Medulla oblongata (tissue), 1 donor: ENCODE measurements around the gene ACSF3.
"Not testable (repeated sequence)": the region's sequence is repeated elsewhere in the genome, so short reads cannot be mapped to it uniquely, and the experiment has no call there.

ENCODE experiments used
- DNase-seq: peaks from one replicate; pipeline ENCODE4 v3.0.0-alpha.2; 2015; ENCODE audit errors: extremely low spot score

ACSF3 gene

DNA sequence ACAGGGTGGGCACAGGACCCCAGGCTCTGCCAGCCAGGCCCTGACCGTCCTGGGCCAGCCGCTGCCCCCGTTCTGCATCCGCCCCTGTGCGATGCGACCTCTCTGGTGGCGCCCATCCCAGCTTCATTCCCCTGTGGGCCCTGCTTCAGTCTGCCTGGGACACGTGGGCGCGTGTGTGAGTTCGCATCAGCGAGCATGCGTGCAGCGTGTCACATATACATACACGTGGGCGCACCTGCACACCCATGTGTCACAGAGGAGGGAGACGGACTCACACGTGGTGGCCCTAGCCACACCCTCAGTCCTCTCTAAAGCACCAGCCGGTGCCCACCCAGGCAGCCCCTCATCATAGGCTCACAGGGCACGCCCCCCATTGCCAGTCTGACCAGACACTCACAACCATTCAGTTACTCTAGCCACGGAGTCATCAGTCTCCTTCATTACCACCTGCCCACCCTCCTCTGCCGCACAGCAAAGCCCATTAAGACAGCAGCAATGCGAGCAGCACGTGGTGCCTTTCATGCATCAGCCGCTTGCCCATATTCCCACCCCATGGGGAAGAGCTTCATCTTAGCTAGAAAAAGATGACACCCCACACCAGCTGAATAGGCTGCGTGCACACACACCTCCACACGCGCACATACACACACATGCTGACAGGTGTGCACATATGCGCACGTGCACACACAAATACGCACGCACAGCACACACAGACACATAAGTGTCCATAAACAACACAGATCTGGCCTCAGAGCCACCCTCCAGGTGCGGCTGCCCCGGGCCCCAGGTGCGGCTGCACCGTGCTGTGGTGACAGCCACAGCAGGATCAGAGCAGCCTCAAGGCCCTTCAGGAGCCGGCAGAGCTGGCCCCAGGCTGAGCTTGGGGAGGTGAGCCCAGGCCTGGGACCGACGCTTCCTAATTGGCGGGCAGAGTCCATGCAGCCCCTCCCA lies 68.4 kb downstream of the ACSF3 start:
- DNase-seq: no peak

DNA sequence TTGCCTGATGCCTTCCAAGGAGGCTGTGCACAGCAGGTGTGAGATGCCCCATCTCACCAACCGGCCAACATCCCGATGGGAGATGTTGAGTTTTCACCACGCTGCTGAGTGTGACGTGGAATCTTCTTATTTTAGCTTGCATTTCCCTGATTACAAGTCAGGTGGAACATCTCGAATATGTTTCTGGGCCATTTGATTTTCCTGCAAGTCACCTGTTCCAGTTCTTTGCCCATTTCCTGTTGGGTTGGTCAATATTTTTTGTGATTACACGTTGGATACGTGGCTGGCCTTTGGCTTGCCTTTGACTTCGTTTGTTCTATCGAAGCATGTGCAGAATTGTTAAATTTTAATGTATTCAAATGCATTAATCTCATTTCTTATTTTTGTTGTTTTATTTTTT lies 69.6 kb downstream of the ACSF3 start:
- DNase-seq: no peak

DNA sequence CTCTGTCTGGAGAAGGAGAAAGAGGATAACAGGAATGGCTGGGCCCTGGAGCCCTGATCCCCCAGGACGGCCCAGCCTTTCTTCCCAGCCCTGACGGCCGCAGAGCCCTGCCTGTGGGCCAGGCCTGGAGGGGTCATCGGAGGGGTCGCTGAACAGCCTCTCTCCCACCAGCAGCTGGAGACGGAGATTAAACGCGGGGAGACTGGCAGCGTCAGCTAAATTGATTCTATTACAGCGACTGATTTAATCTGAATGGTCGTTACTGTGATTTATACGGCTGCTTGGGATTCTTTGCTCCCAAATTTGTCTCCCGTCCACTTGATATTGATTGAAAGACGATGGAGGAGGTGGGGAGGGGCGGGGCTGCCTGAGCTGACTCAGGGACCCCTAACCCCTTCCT lies 70.8 kb downstream of the ACSF3 start:
- DNase-seq: no peak

DNA sequence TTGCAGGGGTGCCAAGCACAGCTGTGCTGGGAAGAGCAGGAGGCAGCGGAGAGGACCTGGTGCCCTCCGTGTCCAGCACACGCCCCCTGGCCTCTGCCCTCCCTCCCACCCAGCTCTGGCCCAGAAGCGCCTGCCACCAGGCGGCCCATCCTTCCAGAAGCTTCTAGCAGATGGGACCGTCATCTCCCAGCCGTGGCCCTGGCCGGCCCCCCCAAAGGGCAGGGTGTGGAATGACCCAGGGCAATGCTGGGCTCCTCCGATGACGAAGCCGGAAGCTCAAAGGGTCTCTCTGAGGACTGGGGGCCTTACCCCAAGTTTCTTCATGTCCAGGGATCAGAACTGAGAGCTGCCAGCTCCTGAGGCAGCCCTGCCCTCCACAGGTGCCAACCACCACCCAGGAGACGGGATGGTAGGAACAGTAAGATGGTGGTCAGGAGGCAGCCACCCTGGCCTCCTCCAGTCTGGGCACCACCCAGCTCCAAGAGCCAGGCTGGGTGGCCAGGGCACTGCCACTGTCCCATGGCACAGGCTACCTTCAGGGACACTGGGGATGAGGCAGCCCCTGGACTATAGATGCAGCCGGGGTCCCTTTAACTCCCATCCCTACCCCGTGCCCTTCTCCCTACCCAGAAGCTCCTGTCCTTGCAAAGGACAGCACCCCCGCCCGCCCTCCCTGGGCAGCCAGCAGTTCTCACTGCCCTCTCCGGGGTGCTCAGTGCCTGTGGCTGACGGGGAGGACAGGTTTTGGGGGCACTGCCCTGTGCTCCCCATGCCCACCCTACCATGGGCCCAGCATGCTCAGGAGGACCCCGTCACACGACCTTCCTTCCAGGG lies 71.4 kb downstream of the ACSF3 start:
- DNase-seq: no peak

DNA sequence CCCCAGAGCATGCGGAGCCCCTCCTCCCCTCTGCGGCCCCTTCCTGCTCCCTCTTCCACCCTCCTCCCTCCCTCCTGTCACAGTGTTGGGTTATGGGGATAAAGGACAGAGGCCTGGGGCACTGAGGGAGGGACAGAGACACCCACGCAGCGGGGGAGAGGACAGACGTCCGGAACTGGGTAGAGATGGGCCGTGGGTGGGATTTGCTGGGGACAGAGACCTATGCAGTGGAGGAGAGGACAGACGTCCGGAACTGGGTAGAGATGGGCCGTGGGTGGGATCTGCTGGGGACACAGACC lies 72.0 kb downstream of the ACSF3 start:
- DNase-seq: not testable (repeated sequence)

DNA sequence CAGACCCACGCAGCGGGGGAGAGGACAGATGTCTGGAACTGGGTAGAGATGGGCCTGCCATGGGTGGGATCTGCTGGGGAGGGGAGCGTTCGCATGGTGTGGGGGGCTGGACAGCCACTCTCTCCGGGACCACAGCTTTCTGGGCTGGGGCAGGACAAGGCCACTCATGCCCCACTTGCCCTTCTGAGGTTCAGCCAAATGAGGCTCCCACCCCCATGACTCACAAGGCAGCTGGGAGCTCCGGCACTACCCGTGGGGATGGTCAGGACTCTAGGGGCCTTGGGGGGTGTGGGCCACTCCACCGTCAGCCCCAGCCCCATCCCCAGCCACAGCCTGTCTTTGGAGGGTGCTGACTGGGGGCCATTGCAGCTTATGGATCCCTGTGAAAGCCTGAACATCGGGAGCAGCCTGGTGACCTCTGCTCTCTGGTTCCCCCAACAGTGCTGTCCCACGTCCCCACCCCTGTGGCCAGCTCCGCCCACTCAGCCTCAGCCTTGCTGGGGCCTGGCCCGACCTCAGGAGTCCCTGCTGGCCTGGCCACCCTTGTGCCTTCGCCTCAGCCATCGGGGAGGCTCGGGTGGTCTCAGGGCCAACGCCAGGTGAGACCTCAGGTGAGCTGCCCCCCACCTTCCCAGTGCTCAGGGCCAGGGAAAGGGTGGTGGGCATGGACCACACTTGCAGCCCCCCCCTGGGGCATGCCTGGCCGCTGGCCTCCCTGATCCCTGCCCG lies 73.2 kb downstream of the ACSF3 start:
- DNase-seq: no peak

DNA sequence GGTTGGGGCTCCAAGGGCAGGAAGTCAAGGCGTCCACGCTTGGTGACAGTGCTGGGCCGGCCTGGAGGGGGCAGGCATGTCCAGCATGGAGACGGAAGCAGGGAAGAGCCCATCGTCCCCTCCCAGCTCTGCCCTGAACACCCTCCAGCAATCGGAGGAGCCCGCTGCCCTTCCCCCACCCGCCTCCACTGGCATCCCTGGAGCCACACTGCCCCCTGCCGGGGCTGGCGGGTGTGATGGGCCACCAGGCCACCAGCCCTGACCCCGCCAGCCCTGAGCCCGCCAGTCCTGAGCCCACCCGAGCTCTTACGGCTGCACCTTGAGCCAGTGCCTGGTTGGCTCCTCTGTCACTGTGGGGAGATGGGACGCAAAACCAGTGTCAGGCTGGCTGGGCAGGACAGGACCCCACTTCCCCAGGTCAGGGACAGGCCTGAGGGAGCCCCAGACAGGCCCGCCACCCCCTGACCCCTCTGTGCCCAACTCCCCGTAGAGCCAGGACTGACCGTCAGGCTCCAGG lies 73.8 kb downstream of the ACSF3 start:
- DNase-seq: peak; percentile 80

DNA sequence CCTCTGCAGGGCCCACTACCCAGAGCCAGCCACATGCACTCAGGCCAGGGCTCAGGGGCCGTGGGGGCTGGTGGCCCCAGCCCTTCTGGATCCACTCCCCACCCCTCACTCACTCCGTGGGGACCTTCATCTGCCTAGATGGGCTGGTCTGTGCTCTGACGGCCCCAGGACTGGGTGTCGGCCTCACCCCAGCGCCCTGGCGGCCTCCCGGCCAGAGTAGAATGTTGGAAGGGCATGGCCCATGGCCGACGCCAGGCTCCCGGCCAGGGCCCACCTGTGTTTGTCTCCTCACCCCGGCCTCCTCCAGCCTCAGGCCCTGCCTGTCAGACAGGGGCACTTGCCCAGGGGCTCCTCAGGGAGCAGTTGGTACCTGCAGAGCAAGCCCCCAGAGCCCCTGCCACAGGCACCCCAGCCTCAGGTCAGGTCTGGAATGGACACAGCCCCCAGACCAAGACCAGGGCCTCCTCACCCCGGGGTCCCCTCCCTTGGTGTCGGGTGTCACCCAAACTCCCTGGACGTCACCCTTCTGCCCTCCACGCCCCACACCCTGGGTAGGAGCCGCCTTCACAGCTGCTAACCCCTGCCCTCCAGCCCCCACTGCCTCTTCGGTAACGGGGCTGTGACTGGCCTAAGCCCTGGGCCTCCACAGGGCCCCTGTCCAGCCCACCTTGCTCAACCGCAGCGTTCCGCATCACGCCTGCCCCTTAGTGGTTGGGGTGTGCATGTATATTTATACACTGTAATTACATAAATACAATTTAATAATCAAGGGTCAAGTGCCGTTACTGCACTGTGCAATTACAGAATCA lies 74.9 kb downstream of the ACSF3 start:
- no peak for DNase-seq

DNA sequence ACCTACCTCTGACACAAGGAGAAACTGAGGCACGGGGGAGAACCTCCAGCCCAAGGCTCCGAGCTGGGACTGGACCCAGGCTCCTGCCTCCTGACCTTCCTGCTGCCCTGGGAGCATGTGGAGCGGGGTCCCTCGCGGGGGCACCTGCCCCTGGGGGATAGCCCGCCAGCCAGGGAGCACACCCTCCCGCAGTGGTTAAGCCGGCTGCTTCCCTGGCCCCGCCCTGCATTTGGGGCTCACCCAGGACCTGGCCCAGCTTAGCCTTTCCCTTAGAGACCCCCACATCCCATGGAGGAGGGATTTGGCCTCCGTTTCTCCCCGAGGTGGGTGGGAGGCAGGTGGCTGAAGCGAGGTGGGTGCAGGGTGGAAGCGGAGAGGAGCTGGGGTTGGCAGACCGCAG lies 76.1 kb downstream of the ACSF3 start:
- DNase-seq: no peak

DNA sequence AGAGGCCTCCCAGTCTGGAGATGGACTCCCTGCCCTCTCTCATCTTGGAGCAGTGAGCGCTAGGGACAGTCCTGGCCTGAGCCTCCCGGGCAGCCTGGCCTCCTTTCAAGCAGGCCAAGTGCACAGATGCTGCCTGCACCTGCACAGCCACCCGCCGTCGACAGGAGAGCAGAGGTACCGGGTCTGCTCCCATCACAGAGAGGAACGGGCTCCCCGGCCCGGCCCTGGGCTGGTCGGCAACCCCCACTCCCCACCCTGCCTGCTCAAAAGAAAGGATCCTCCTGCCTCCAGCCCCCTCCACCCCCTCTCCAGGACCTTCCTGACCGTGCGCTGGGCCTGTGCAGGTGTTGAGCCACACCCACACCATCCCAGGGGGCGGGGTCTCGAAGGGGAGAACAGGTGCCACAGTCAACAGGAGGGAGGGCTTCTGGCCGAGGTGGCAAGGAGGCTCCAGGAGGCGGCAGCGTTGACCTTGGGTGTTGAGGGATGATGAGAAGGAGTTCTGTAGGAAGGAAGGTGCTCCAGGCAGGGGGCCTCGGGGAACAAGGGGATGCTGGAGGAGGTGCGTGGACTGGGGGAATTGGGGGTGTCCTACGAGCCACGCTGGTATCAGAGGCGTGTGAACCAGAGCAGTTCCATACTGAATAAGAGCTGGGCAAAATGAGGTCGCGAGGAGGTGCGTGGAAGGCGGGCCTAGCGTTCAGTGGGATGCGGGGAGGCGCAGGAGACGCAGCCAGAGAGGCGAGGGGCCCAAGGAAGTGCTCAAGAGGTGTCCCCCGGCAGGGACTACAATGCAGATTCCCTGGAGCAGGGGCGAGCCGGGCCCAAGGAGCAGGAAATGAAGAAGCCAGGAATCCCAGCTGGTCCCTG lies 76.9 kb downstream of the ACSF3 start:
- DNase-seq: no peak

DNA sequence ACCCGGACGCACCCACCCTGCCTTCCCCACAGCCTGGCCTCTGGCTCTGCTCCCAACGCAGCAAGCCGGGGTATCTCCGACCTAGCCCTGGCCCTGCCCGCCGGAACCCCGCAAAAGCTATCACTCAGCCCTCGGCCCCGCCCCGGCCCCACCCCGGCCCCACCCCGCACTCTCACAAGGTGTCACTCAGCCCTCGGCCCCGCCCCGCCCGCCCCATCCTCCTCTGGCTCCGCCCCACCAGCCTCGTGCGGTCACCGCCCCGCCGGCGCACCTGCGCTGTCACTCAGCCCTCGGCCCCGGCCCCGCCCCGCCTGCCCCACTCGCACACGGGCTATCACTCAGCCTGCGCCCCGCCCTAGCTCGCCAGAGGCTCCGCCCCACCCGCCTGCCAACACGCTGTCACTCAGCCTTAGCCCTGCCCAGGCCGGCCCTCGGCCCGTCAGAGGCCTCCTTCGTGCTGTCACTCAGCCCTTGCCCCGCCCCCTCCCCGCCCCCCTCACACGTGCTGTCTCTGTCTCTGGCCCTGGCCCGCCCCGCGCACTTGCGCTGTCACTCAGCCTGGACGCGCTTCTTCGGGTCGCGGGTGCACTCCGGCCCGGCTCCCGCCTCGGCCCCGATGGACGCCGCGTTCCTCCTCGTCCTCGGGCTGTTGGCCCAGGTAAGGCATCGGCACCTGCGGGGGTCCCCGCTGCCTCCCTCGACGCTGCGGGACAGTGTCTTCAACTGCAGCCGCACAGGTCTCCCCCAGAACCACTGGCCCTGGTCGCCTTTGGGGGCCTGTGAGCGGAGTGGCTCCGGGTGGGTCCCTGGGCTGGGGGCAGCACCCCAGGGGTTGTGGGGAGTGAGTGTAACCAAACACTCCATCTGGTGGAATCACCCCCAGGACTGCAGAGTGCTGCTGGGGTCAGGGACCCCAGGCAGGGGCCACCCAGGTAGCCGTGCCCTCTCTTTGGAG lies 77.8 kb downstream of the ACSF3 start, which contains the start of gene CDH15:
TSS of gene CDH15 (plus strand) at position 533 of the 955 bp plus-strand sequence. CDS start at position 617, 84 bp downstream.
- peak; percentile 85 for DNase-seq

DNA sequence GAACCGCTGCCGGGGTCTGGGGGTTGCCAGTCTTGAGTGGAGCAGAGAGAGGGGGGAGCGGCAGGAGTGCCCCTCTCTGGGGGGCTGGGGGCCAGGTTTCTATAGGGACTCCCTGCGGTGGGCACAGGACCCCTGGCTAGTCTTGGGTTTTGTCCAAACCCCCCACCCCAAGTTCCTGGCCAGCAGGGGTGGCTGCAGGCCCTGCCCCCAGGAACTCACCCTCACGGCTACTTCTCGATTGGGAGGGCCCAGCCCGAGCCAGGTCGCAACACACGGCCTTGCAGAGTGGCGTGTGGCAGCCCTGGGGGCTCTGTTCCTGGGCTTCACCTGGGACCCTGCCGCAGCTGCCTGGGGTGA lies 78.5 kb downstream of the ACSF3 start:
- DNase-seq: no peak

DNA sequence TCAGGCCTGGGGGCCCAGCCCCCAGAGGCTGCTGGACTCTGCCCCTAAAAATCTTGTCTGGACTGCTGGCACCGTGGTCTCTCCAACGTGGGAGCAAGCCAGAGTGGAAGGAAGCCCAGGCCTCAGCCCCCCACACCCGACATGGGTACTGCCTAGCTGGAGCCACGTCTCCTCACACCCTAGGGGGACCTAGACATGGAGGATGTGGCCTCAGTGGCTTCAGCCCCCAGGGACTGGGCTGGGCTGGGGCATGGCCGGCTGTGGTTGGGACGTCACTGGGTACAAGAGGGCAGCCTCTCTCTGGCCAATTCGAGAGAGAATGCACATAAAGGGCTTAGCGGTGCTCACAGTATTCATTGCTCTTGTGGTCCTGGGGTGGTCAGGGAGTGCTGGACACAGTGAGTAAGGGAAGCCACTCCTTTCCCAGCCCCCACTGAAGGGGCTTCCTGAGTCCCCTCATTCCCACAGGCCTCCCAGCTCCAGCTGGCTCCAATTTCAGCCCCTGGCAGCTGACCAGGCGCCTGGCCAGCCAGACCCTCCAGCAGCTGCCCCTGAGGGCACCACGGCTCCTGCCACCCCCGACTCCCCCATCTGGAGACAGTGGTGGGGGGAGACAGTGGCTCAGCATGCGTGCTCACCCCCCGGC lies 79.0 kb downstream of the ACSF3 start:
- no peak for DNase-seq

DNA sequence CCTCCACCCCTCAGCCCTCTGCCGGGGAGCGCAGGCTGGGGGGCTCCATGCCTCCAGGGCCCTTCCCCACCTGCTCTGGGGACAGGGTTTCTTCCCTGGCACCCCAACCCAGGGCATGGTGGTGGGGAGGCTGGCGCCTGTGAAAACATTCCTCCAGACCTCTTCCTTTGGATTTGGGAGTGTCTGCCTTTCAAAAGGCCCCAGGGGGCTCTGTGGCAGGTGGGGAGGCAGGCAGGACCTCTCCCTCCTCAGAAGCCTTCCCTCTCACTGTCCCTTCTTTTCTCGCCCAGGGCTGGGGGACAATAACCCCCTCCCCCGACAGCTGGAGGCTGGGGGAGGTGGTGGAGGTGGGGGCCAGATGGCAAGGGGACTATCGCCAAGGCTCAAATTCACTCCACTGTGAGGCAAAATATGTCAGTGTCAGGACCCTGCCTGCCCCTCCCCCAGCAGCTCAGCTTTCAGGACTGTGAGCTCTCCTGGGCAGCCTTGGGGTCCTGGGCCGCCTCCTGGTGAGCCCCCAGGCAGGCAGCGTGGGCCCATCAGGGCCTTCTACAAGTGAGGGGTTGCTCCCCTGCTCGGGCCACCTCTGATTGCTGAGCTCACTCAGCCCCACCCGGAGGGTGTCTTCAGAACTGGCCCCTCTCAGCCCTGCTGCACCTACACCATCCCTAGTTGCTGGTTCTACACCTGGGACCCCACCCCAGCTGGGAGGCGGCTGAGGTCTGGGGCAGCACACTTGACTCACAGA lies 79.7 kb downstream of the ACSF3 start:
- DNase-seq: no peak

DNA sequence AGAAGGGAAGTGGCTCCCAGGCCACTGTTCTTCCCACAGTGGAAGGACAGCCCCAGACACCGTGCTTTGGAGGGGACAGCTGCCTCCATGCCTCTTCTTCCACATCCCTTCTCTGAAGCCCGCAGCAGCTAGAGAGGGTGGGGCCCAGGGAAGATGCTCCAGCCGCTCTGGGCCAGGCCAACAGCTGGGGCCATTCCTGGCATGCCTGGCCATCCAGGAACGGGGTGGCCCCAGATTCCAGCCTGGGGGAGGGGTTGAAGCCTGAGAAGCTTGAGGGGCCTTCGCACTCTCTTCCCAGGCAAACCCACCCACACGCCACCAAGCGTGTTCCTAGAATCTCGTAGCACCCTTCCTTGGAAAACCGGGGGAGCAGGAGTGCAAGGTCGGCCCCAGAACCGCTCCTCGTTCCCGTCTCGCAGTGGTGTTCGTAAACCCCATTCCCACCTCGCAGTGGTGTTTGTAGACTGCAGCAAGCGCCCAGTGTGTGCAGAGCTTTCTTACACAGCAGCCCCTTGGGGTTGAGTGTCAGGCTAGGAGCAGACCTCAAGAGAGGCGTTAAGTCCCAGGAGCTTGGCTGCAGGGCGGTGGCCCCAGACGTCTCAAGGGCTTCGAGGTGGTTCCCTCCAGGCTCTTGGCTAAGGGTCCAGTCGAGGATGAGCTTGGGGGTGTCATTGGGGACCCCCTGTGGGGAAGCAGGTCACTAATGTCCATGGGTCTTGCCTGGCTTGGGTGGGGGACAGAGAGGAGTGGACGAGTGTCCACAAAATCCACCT lies 80.6 kb downstream of the ACSF3 start:
- DNase-seq: no peak

DNA sequence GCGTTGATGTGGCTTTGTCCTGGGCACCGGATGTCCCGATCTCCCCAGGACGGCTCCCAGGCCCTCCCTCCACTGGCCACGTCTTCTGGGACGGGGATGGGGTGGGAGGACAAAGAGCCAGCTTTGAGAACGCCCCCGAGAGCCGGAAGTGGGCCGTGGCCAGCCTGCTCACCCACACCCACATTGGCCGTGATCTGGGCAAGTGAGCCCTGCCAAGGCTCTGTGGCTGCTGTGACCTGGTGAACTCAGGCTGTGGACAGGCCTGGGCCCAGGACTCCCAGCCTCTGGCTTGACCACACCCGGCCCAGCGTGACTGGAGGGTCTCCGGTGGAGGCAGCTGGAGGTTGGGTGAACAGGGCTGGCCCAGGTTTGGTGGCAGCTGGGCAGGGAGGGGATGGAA lies 81.2 kb downstream of the ACSF3 start:
- DNase-seq: no peak
